HepG2 (cell line): ENCODE results near the gene SLC44A5. TPM values are rescaled to one million over a fixed set of nuclear protein-coding genes. Genes with fewer than 3 reads are reported as not detected.

Experiments
- ATAC-seq: fragments of 200-7000 bp; cut with Tn5 transposase; 3 replicates; pipeline ENCODE4 v1.9.1; 2020; ENCODE audit warnings: mild to moderate bottlenecking, moderate library complexity
- BruUV-seq: library from RNA; stranded (reverse); fragments of 400-500 nt; replicated peaks from 2 replicates; lab custom pipeline; 2021; lab: Mats Ljungman, UMichigan
- CTCF ChIA-PET: fragments of 300-600 bp; formaldehyde crosslinking; extraction: SDS; loops from one replicate; lab custom pipeline; 2021; ENCODE audit warnings: low total read pairs, inconsistent platforms, low intra/inter-chr PET ratio; lab: Yijun Ruan, JAX
- POLR2A ChIA-PET: fragments of 350-600 bp; sonication (Branson Sonifier 250); formaldehyde crosslinking; loops from one replicate; lab custom pipeline; 2020; ENCODE audit warnings: antibody characterized with exemption, inconsistent platforms; lab: Yijun Ruan, JAX
- DNase-seq: peaks from one replicate; pipeline ENCODE4 v3.0.0-alpha.2; 2015; ENCODE audit warnings: low spot score
- FAIRE-seq: peaks from 3 replicates; lab custom pipeline; 2011; peaks lifted over from hg19 to GRCh38; lab: Jason Lieb, UNC
- H2AFZ ChIP-seq: one replicate; pipeline ENCODE4 v1.6.1; 2011; ENCODE audit warnings: low read length, inconsistent platforms
- H3K27ac ChIP-seq: fragments of 300-600 bp; 3 replicates; pipeline ENCODE4 v1.8.0; 2011; ENCODE audit warnings: mixed run types, mild to moderate bottlenecking, mixed read lengths, low read length, inconsistent platforms; ENCODE audit not compliant: insufficient read depth; ENCODE audit errors: extremely low read length
- H3K27me3 ChIP-seq, 2 experiments: fragments of 200-600 bp in 1 of 2; 2 replicates in 1 of 2; 3 replicates in 1 of 2; pipeline versions ENCODE4 v1.6.0 to v1.8.0; 2011; ENCODE audit warnings: low read length in 2 of 2, mild to moderate bottlenecking in 2 of 2, moderate library complexity in 2 of 2, inconsistent platforms in 1 of 2; ENCODE audit not compliant: insufficient read depth in 2 of 2, control insufficient read depth in 1 of 2
- H3K36me3 ChIP-seq, 2 experiments: fragments of 200-600 bp in 1 of 2; replicated peaks in 1 of 2; 2 replicates in 1 of 2; 3 replicates in 1 of 2; pipeline versions ENCODE4 v1.5.1 to v1.8.0; 2011; ENCODE audit warnings: low read length in 2 of 2, inconsistent platforms in 1 of 2; ENCODE audit not compliant: insufficient read depth in 2 of 2, control insufficient read depth in 1 of 2
- H3K4me1 ChIP-seq: 2 replicates; pipeline ENCODE4 v1.5.1; 2012; ENCODE audit warnings: low read length, inconsistent platforms; ENCODE audit not compliant: insufficient read depth
- H3K4me2 ChIP-seq: 2 replicates; pipeline ENCODE4 v1.6.0; 2011; ENCODE audit warnings: low read depth, low read length, inconsistent platforms
- H3K4me3 ChIP-seq, 3 experiments: fragments of 200-600 bp in 1 of 3; sonication (generic), shearing (Covaris generic) in 1 of 3; replicated peaks in 1 of 3; 2 replicates each; pipeline ENCODE4 v1.5.1; 2011 to 2016; ENCODE audit warnings: low read length in 3 of 3, inconsistent platforms in 2 of 3, low read depth in 2 of 3, mild to moderate bottlenecking in 2 of 3, control low read depth in 1 of 3, mixed read lengths in 1 of 3; ENCODE audit not compliant: insufficient read depth in 1 of 3
- H3K79me2 ChIP-seq: one replicate; pipeline ENCODE4 v1.6.1; 2011; ENCODE audit warnings: low read length, inconsistent platforms; ENCODE audit not compliant: insufficient read depth
- H3K9ac ChIP-seq: 2 replicates; pipeline ENCODE4 v1.6.0; 2011; ENCODE audit warnings: mild to moderate bottlenecking, low read depth, low read length, inconsistent platforms; ENCODE audit not compliant: insufficient read depth
- H3K9me3 ChIP-seq: 2 replicates; pipeline ENCODE4 v1.5.1; 2012; ENCODE audit warnings: mild to moderate bottlenecking, low read length
- H4K20me1 ChIP-seq: 2 replicates; pipeline ENCODE4 v1.6.0; 2011; ENCODE audit warnings: inconsistent platforms, mild to moderate bottlenecking, low read length, moderate library complexity; ENCODE audit not compliant: insufficient read depth
- CCDC6 ChIP-seq: sonication (generic); formaldehyde crosslinking; IDR thresholded peaks from 2 replicates; pipeline ENCODE4 v1.8.1; 2022; ENCODE audit warnings: mild to moderate bottlenecking, missing genetic modification reagents, moderate library complexity
- PREB ChIP-seq: sonication (generic); formaldehyde crosslinking; IDR thresholded peaks from 2 replicates; pipeline ENCODE4 v1.4.0; 2020; ENCODE audit warnings: missing genetic modification reagents
- SUZ12 ChIP-seq: fragments of 150-350 bp; IDR thresholded peaks from 2 replicates; pipeline ENCODE4 v1.6.1; 2014; ENCODE audit warnings: low read depth, low read length
- ZNF235 ChIP-seq: sonication (generic); formaldehyde crosslinking; IDR thresholded peaks from 2 replicates; pipeline ENCODE4 v1.8.1; 2023; ENCODE audit warnings: mild to moderate bottlenecking, missing genetic modification reagents, borderline replicate concordance
- ZNF761 ChIP-seq: sonication (generic); formaldehyde crosslinking; conservative IDR thresholded peaks from 2 replicates; pipeline ENCODE4 v1.4.0; 2020; ENCODE audit warnings: mild to moderate bottlenecking, missing genetic modification reagents
- WGBS: methylation state at CpG from one replicate; pipeline ENCODE4 v1.1.6; 2017; ENCODE audit warnings: low lambda C conversion rate; 5-methylcytosine and 5-hydroxymethylcytosine counted together
- in situ Hi-C: cut with HindIII; loops from 2 replicates; pipeline ENCODE4 v1.10.0; 2017; ENCODE audit warnings: low pct_unique_long_range_greater_than_20kb; ENCODE audit not compliant: extremely low pct_ligation_motif_present
- intact Hi-C: fragments of 100-400 bp; cut with micrococcal nuclease; formaldehyde crosslinking; loops from one replicate; pipeline ENCODE4 v1.10.0; 2022; ENCODE audit not compliant: unreplicated experiment
- polyA plus RNA-seq, 8 experiments: library from polyadenylated mRNA; depleted of rRNA in 3 of 8; stranded (reverse) in 7 of 8; unstranded in 1 of 8; fragments of >200 nt; fragmentation: Illumina TruSeq in 4 of 8; extraction: Trizol in 4 of 8; gene quantifications; 2 replicates each; pipeline versions ENCODE4 v1.2.1 to v1.2.3, GENCODE V29; 2011 to 2016; ENCODE audit warnings: low read depth in 4 of 8, missing spikeins in 1 of 8, mixed read lengths in 1 of 8; ENCODE audit not compliant: insufficient read depth in 1 of 8
- total RNA-seq, 5 experiments: library from RNA; depleted of rRNA; stranded (reverse); fragments of >200 nt; fragmentation: Illumina TruSeq; extraction: Trizol; gene quantifications; 2 replicates each; pipeline ENCODE4 v1.2.3, GENCODE V29; 2016; ENCODE audit warnings: low read depth in 1 of 5
- TF ChIP-seq, protein P1 (sequence below): sonication (generic); formaldehyde crosslinking; IDR thresholded peaks from 2 replicates; pipeline ENCODE4 v1.8.0; 2022; ENCODE audit warnings: mild to moderate bottlenecking, missing genetic modification reagents, borderline replicate concordance
- TF ChIP-seq, protein P2 (sequence below): sonication (generic); formaldehyde crosslinking; IDR thresholded peaks from 2 replicates; pipeline ENCODE4 v1.8.1; 2022; ENCODE audit warnings: low read depth, mild to moderate bottlenecking, missing genetic modification reagents
- TF ChIP-seq, protein P3 (sequence below): sonication (generic); formaldehyde crosslinking; IDR thresholded peaks from 2 replicates; pipeline ENCODE4 v1.5.0; 2020; ENCODE audit warnings: mild to moderate bottlenecking, missing genetic modification reagents

SLC44A5 gene
- total and polyA plus RNA-seq, 2 of the 13 experiments (the other 11 are each of a cell fraction or from before 2014, with no cell fraction given), result 8.0 to 16.0 TPM

DNA sequence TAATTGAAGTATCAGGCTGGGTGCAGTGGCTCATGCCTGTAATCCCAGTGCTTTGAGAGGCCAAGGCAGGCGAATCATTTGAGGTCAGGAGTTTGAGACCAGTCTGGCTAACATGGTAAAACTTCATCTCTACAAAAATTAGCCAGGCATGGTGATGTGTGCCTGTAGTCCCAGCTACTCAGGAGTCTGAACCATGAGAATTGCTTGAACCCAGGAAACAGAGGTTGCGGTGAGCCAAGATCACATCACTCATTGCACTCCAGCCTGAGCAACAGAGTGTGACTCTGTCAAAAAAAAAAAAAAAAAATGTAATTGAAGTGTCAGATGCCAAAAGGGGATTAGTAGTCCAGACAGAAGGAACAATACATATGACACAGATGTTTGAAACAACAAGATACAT, 56.7 kb downstream of the SLC44A5 start:
- in situ Hi-C loops, result no loop called here
- TF ChIP-seq, protein P1, sequence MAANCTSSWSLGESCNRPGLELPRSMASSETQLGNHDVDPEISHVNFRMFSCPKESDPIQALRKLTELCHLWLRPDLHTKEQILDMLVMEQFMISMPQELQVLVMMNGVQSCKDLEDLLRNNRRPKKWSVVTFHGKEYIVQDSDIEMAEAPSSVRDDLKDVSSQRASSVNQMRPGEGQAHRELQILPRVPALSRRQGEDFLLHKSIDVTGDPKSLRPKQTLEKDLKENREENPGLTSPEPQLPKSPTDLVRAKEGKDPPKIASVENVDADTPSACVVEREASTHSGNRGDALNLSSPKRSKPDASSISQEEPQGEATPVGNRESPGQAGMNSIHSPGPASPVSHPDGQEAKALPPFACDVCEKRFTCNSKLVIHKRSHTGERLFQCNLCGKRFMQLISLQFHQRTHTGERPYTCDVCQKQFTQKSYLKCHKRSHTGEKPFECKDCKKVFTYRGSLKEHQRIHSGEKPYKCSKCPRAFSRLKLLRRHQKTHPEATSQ (CRISPR knock-in tag), result no peak
- TF ChIP-seq ZNF761 (CRISPR knock-in tag) (no peak), SUZ12 (no peak), ZNF235 (CRISPR knock-in tag) (no peak)
- Histone ChIP-seq H3K4me2 (no peak overlapping the region), H3K27me3 (no peaks in the 10 kb centered on the region), H2AFZ (no peak overlapping the region), H3K36me3 (no peaks in the 10 kb centered on the region), H3K27ac (no peak overlapping the region), H3K9ac (no peak overlapping the region), H3K79me2 (no peaks in the 10 kb centered on the region), H3K4me3 (no peak overlapping the region), H3K9me3 (no peaks in the 10 kb centered on the region), H3K4me1 (peaks cover 1% of the 10 kb centered on the region; the same call in 1 of the 2 replicates), H4K20me1 (no peaks in the 10 kb centered on the region)
- ChIA-PET POLR2A (no interaction called here), CTCF (no interaction called here)
- intact Hi-C loops, result no loop called here
- FAIRE-seq, result no peak
- BruUV-seq, result no TSS peak
- DNase-seq, result no peak
- ATAC-seq, result no peak
- 98% methylated on average over 2 of the region's 2 CpGs for WGBS

- TF ChIP-seq, protein P2, sequence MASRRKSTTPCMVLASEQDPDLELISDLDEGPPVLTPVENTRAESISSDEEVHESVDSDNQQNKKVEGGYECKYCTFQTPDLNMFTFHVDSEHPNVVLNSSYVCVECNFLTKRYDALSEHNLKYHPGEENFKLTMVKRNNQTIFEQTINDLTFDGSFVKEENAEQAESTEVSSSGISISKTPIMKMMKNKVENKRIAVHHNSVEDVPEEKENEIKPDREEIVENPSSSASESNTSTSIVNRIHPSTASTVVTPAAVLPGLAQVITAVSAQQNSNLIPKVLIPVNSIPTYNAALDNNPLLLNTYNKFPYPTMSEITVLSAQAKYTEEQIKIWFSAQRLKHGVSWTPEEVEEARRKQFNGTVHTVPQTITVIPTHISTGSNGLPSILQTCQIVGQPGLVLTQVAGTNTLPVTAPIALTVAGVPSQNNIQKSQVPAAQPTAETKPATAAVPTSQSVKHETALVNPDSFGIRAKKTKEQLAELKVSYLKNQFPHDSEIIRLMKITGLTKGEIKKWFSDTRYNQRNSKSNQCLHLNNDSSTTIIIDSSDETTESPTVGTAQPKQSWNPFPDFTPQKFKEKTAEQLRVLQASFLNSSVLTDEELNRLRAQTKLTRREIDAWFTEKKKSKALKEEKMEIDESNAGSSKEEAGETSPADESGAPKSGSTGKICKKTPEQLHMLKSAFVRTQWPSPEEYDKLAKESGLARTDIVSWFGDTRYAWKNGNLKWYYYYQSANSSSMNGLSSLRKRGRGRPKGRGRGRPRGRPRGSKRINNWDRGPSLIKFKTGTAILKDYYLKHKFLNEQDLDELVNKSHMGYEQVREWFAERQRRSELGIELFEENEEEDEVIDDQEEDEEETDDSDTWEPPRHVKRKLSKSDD, result no peak
- TF ChIP-seq, protein P3, sequence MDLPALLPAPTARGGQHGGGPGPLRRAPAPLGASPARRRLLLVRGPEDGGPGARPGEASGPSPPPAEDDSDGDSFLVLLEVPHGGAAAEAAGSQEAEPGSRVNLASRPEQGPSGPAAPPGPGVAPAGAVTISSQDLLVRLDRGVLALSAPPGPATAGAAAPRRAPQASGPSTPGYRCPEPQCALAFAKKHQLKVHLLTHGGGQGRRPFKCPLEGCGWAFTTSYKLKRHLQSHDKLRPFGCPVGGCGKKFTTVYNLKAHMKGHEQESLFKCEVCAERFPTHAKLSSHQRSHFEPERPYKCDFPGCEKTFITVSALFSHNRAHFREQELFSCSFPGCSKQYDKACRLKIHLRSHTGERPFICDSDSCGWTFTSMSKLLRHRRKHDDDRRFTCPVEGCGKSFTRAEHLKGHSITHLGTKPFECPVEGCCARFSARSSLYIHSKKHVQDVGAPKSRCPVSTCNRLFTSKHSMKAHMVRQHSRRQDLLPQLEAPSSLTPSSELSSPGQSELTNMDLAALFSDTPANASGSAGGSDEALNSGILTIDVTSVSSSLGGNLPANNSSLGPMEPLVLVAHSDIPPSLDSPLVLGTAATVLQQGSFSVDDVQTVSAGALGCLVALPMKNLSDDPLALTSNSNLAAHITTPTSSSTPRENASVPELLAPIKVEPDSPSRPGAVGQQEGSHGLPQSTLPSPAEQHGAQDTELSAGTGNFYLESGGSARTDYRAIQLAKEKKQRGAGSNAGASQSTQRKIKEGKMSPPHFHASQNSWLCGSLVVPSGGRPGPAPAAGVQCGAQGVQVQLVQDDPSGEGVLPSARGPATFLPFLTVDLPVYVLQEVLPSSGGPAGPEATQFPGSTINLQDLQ, result no peak
- no peak for TF ChIP-seq CCDC6
- no peak for TF ChIP-seq PREB (CRISPR knock-in tag)
- CTCF ChIA-PET, result no interaction called here
- Histone ChIP-seq H4K20me1 (no peaks in the 10 kb centered on the region), H3K9me3 (no peaks in the 10 kb centered on the region), H3K36me3 (no peaks in the 10 kb centered on the region), H3K4me3 (no peak overlapping the region), H3K27me3 (no peaks in the 10 kb centered on the region), H3K9ac (no peak overlapping the region), H3K79me2 (no peaks in the 10 kb centered on the region), H2AFZ (no peak overlapping the region), H3K4me1 (no peaks in the 10 kb centered on the region), H3K27ac (no peak overlapping the region), H3K4me2 (no peak overlapping the region)
- POLR2A ChIA-PET, result no interaction called here
- no peak for FAIRE-seq
- intact Hi-C loops, result no loop called here
- no peak for DNase-seq
- no peak for ATAC-seq
- no TSS peak for BruUV-seq
- in situ Hi-C loops, result no loop called here
These were observed 60.4 kb downstream of the SLC44A5 start for GRCh38 chr1:75550559-75550958.
